CD4-positive, alpha-beta T cell treated with Interleukin-1 beta for 1 hour (primary cell): ENCODE measurements around the gene SLC2A4RG.
"Not testable (repeated sequence)": the region's sequence is repeated elsewhere in the genome, so short reads cannot be mapped to it uniquely, and the experiment has no call there.

Experiments
- DNase-seq, 2 donors: peaks; one replicate each; pipeline ENCODE4 v3.0.0-alpha.2; 2020 to 2022

The SLC2A4RG gene

GRCh38 chr20:63722967-63723622 lies 16.5 kb upstream of the SLC2A4RG start:
- not testable (repeated sequence) for DNase-seq

- not testable (repeated sequence) for DNase-seq
Observed at GRCh38 chr20:63730189-63730733, 9.3 kb upstream of the SLC2A4RG start.

GRCh38 chr20:63731410-63731809 lies 8.2 kb upstream of the SLC2A4RG start:
- no peak for DNase-seq

- no peak for DNase-seq
Observed at GRCh38 chr20:63732118-63733095, 7.2 kb upstream of the SLC2A4RG start.

GRCh38 chr20:63733117-63733516 lies 6.5 kb upstream of the SLC2A4RG start:
- no peak for DNase-seq

- DNase-seq: no peak
Observed at GRCh38 chr20:63733579-63734081, 5.9 kb upstream of the SLC2A4RG start.

GRCh38 chr20:63734111-63734945 lies 5.2 kb upstream of the SLC2A4RG start:
- DNase-seq: no peak

GRCh38 chr20:63734946-63735858 lies 4.4 kb upstream of the SLC2A4RG start:
- DNase-seq: no peak

- peak; percentile 82 to 83 for DNase-seq
Observed at GRCh38 chr20:63735859-63736718, 3.5 kb upstream of the SLC2A4RG start, which contains the start of gene LIME1. TSS of gene LIME1 (plus strand) at chr20:63736664. CDS start at chr20:63737550, 886 bp downstream.

- peak; percentile 42 to 51 for DNase-seq
Observed at GRCh38 chr20:63736893-63737694, 2.5 kb upstream of the SLC2A4RG start.

GRCh38 chr20:63737695-63737944 lies 2.0 kb upstream of the SLC2A4RG start:
- DNase-seq: no peak

GRCh38 chr20:63737945-63738686 lies 1.5 kb upstream of the SLC2A4RG start:
- peak; percentile 16 to 26 for DNase-seq

- peak; percentile 27 to 43 for DNase-seq
Observed at GRCh38 chr20:63738687-63739129, 868 bp upstream of the SLC2A4RG start.

GRCh38 chr20:63740070-63740626 lies 572 bp downstream of the SLC2A4RG start:
- peak; percentile 62 to 72 for DNase-seq

GRCh38 chr20:63740627-63741353 lies 1.2 kb downstream of the SLC2A4RG start:
- peak; percentile 34 to 41 for DNase-seq

- no peak for DNase-seq
Observed at GRCh38 chr20:63741354-63741675, 1.7 kb downstream of the SLC2A4RG start.

- no peak for DNase-seq
Observed at GRCh38 chr20:63741676-63742380, 2.3 kb downstream of the SLC2A4RG start.
